Muscle layer of colon (tissue), 2 donors: Measurements from ENCODE around the gene RAB10.
A peak's percentile ranks its signal among the peaks of the same experiment; 100 is the strongest.

ENCODE experiments used
- H3K27ac ChIP-seq: one replicate; pipeline ENCODE4 v1.7.0; 2013; ENCODE audit warnings: low read depth, mild to moderate bottlenecking, low read length, moderate library complexity
- H3K27me3 ChIP-seq, 2 donors: one replicate each; pipeline ENCODE4 v1.7.0; 2013; ENCODE audit warnings: low read length in 2 of 2, mild to moderate bottlenecking in 2 of 2; ENCODE audit not compliant: insufficient read depth in 2 of 2, control insufficient read depth in 1 of 2
- H3K36me3 ChIP-seq: one replicate; pipeline ENCODE4 v1.7.0; 2013; ENCODE audit warnings: mild to moderate bottlenecking, low read length; ENCODE audit not compliant: insufficient read depth
- H3K4me1 ChIP-seq: one replicate; pipeline ENCODE4 v1.7.0; 2013; ENCODE audit warnings: mild to moderate bottlenecking, low read length; ENCODE audit not compliant: insufficient read depth
- H3K4me3 ChIP-seq, 2 donors: one replicate each; pipeline ENCODE4 v1.7.0; 2013; ENCODE audit warnings: low read length in 2 of 2, low read depth in 1 of 2, mild to moderate bottlenecking in 1 of 2, moderate library complexity in 1 of 2
- H3K9ac ChIP-seq: one replicate; pipeline ENCODE4 v1.7.0; 2013; ENCODE audit warnings: low read length
- H3K9me3 ChIP-seq: one replicate; pipeline ENCODE4 v1.7.0; 2013; ENCODE audit warnings: mild to moderate bottlenecking, low read length
- donor health status: abdominal sarcoma.
- donor health status: Adenocarcinoma of cecum.

Gene RAB10

GRCh38 chr2:26176279-26176615 is 142.4 kb downstream of the RAB10 start:
- no peaks in the 10 kb centered on the region for H3K36me3 ChIP-seq
- peaks cover 14 to 48% of the 10 kb centered on the region in 2 donors for H3K27me3 ChIP-seq
- H3K4me3 ChIP-seq: no peak overlapping the region
- H3K27ac ChIP-seq: no peak overlapping the region
- H3K9me3 ChIP-seq: no peaks in the 10 kb centered on the region
- H3K4me1 ChIP-seq: no peaks in the 10 kb centered on the region
- H3K9ac ChIP-seq: no peak overlapping the region

DNA sequence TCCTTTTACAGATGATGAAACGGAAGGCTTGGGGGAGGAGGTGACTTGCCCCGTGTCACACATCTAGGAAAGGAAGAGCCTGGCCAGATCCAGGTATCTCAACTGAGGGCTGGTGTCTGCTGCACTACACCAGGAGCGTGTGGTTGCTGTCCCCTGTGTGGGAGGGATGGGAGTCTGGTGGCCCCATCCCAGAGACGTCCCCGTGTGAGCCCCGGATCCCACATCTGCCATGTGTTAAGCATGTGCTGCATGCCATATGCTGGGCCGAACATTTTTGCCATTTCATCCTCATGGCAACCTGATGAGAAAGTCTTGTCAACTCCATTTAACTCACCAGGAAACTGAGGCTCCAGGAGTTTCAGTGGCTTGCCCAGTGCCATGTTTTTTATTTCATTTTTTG is 143.2 kb downstream of the RAB10 start:
- Histone ChIP-seq H3K4me1 (no peaks in the 10 kb centered on the region), H3K4me3 (no peak overlapping the region), H3K27me3 (peaks cover 12 to 41% of the 10 kb centered on the region in 2 donors)

GRCh38 chr2:26178246-26178645 is 144.4 kb downstream of the RAB10 start:
- H3K27ac ChIP-seq: no peak overlapping the region
- H3K4me3 ChIP-seq: no peak overlapping the region
- no peaks in the 10 kb centered on the region for H3K36me3 ChIP-seq
- no peaks in the 10 kb centered on the region for H3K4me1 ChIP-seq
- H3K9ac ChIP-seq: no peak overlapping the region
- H3K27me3 ChIP-seq: peaks cover 8 to 35% of the 10 kb centered on the region in 2 donors
- no peaks in the 10 kb centered on the region for H3K9me3 ChIP-seq

More for the DNA sequence above, 143.2 kb downstream of the RAB10 start:
- Histone ChIP-seq H3K9me3 (no peaks in the 10 kb centered on the region), H3K9ac (no peak overlapping the region), H3K36me3 (no peaks in the 10 kb centered on the region), H3K27ac (no peak overlapping the region)

DNA sequence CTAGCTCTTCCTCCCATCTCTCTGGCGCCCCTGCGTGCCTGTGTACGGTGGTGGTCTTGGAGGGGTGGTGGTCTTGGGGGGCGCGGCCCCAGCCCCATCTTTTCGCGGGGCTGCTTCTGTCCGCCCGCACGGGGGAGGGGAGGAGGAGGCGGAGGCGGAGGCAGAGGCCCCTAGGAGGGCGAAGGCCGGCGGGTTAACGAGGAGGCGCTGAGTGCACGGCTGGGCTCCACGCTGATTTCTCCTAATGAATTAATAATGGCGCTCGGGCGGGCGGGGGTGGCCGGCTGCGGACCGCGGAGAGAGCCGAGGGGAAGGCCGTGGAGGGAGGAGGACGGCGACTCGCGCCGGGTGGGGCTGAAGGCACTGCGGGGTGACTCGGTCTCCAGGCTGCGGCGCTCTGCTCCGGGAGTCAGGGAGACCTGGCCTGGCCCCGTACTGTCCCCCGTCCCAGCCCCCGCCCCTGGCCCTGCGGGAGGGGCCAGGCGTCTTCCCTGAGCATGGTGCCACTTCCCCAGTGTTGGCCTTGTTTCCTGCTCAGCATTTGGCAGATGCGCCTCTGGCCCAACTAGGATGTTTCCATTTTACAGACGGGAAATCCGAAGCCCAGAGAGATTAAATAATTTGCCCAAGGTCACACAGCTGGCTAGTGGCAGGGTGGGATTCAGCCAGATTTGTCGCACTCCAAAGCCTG is 145.0 kb downstream of the RAB10 start:
- Histone ChIP-seq H3K9ac (no peak overlapping the region), H3K4me1 (no peaks in the 10 kb centered on the region), H3K4me3 (peak overlapping the region; percentile 30 to 77), H3K36me3 (no peaks in the 10 kb centered on the region), H3K9me3 (no peaks in the 10 kb centered on the region), H3K27me3 (peaks cover 8 to 28% of the 10 kb centered on the region in 2 donors), H3K27ac (no peak overlapping the region)

- H3K27me3 ChIP-seq: peaks cover 6 to 22% of the 10 kb centered on the region in 2 donors
- H3K9ac ChIP-seq: no peak overlapping the region
- H3K9me3 ChIP-seq: no peaks in the 10 kb centered on the region
- no peaks in the 10 kb centered on the region for H3K4me1 ChIP-seq
- H3K36me3 ChIP-seq: no peaks in the 10 kb centered on the region
- H3K27ac ChIP-seq: no peak overlapping the region
- H3K4me3 ChIP-seq: peak overlapping the region in 1 of 2 donors; percentile 30
Observed at GRCh38 chr2:26179446-26179913, 145.6 kb downstream of the RAB10 start.

GRCh38 chr2:26182441-26182840 is 148.6 kb downstream of the RAB10 start:
- Histone ChIP-seq H3K36me3 (no peaks in the 10 kb centered on the region), H3K9me3 (no peaks in the 10 kb centered on the region), H3K27ac (no peak overlapping the region), H3K4me3 (no peak overlapping the region), H3K4me1 (peaks cover 5% of the 10 kb centered on the region), H3K9ac (no peak overlapping the region), H3K27me3 (peaks cover 0 to 4% of the 10 kb centered on the region in 2 donors)

DNA sequence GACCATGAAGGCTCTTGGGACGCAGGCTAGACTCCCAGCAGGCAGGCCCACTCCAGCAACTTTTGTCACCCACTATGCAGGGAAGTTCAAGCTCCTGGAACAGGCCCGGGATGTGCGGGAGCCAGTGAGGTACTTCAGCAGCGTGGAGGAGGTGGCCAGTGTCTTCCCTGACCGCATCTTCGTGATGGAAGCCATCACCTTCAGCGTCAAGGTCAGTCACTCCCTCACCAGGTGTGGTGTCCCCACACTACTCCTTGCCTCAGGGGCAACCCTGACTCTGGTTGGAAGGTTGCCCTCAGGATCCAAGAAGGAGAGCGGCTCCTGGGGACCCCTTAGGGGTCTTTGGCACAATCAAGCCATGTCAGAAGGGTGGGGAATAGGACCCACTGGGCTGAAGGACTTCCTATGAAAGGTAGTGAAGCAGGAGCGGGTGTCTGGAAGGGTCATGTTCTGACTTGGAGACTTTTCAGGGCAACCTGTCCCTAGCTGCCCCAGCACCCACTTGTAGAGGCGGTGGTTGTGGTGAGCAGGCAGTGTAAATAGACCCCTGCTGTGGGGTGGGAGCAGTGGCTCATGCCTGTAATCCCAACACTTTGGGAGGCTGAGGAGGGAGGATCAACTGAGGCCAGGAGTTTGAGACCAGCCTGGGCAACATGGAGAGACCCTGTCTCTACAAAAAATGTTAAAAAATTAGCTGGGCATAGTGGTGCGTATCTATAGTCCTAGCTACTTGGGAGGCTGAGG is 149.2 kb downstream of the RAB10 start:
- no peak overlapping the region for H3K27ac ChIP-seq

DNA sequence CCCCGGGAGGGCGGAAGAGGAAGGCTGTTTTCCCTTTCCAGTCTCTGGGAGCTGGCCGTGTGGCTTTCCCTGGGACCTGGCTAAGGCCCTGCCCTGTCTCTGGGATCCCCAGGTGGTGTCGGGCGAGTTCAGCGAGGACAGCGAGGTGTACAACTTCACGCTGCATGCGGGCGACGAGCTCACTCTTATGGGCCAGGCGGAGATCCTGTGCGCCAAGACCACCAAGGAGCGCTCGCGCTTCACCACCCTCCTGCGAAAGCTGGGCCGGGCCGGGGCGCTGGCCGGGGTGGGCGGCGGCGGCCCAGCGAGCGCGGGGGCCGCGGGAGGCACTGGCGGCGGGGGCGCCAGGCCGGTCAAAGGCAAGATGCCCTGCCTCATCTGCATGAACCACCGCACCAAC is 150.2 kb downstream of the RAB10 start:
- Histone ChIP-seq H3K4me3 (peak overlapping the region; percentile 61 to 65), H3K27ac (no peak overlapping the region), H3K9ac (no peak overlapping the region), H3K36me3 (peaks cover 4% of the 10 kb centered on the region), H3K27me3 (peaks cover 0 to 4% of the 10 kb centered on the region in 2 donors), H3K9me3 (no peaks in the 10 kb centered on the region), H3K4me1 (peaks cover 5% of the 10 kb centered on the region)

More for the DNA sequence above, 149.2 kb downstream of the RAB10 start:
- H3K4me3 ChIP-seq: no peak overlapping the region
- H3K27me3 ChIP-seq: peaks cover 0 to 4% of the 10 kb centered on the region in 2 donors
- peaks cover 5% of the 10 kb centered on the region for H3K4me1 ChIP-seq
- no peak overlapping the region for H3K9ac ChIP-seq
- no peaks in the 10 kb centered on the region for H3K9me3 ChIP-seq
- H3K36me3 ChIP-seq: no peaks in the 10 kb centered on the region

DNA sequence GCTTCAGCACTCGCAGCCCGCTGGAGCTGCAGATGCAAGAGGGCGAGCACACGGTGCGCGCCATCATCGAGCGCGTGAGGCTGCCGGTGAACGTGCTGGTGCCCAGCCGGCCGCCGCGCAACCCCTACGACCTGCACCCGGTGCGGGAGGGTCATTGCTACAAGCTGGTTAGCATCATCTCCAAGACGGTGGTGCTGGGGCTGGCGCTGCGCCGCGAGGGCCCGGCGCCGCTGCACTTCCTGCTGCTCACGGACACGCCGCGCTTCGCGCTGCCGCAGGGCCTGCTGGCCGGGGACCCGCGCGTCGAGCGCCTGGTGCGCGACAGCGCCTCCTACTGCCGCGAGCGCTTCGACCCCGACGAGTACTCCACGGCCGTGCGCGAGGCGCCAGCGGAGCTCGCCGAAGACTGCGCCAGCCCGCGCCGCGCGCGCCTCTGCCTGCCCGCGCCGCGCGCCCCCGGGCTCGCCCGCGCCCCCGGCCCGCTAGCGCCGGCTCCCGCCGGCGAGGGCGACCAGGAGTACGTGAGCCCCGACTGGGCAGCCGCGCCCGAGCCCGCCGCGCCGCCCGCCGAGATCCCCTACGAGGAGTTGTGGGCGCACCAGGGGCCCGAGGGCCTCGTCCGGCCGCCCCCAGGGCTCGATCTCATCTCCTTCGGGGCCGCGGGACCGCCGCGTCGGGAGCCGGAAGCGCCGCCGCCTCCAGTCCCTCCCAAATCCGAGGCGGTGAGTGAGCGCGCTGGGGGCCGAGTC is 150.8 kb downstream of the RAB10 start:
- peak overlapping the region; percentile 61 to 71 for H3K4me3 ChIP-seq

GRCh38 chr2:26185304-26185928 is 151.5 kb downstream of the RAB10 start:
- Histone ChIP-seq H3K4me3 (peak overlapping the region; percentile 56 to 71), H3K27ac (peak overlapping the region; percentile 75), H3K4me1 (peaks cover 5% of the 10 kb centered on the region), H3K27me3 (no peaks in the 10 kb centered on the region), H3K9me3 (no peaks in the 10 kb centered on the region), H3K36me3 (peaks cover 4% of the 10 kb centered on the region), H3K9ac (peak overlapping the region; percentile 39)

More for the DNA sequence above, 150.8 kb downstream of the RAB10 start:
- no peaks in the 10 kb centered on the region for H3K9me3 ChIP-seq
- peaks cover 4% of the 10 kb centered on the region for H3K36me3 ChIP-seq
- H3K27me3 ChIP-seq: no peaks in the 10 kb centered on the region
- peaks cover 5% of the 10 kb centered on the region for H3K4me1 ChIP-seq
- no peak overlapping the region for H3K9ac ChIP-seq
- H3K27ac ChIP-seq: peak overlapping the region; percentile 75
